ENCODE results near the gene ANKRD23.
A peak's percentile ranks its signal among the peaks of the same experiment; 100 is the strongest.

The ANKRD23 gene

DNA sequence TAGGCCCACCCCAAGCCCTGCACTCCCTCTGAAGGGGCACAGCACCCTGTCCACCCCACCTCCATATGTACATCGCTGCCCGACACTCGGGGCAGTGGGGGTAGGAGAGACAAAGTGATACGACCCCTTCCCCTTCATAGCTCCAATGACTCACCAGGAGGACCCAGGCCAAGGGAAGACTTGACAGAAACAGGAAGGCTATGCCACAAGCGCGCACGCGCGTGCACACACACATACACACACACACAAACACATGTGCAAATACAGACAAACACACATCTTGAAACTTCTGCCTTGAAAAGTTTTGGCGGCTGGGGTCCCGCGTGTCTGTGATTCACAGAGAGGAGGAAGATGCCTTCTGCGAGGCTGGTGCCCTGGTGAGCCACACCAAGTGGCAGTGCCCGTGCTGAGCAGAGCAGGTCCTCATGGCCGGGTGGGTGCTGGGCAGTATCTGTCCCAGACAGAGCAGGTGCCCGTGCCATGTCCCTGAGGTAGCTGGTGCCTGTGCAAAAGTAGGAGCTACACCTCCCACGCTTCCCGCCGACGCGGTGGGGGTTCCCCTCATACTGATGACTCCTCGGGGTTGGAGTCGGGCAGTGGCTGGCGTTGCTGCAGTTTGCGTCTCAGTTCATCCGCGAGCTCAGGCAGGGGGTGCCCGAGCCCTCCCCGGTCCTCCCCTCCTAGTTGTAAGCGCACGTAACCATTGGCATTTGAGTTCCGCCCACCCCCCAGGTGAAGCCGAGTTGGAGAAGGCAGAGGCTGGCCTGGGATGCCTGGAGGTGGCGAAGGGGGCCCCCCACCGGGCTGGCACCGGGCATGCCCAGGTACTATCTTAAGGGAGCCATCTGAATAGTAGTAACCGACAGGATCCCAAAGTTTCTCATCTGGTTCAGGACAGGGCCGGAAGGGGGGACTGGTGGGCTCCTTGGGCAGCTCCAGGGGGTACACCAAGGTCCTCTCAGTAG lies 16.5 kb upstream of the ANKRD23 start:
- H3K4me1 ChIP-seq = peaks cover 6% of the 10 kb centered on the region; the same call in 1 of the 2 replicates
- peaks cover 5% of the 10 kb centered on the region for H3K36me3 ChIP-seq
- H3K27me3 ChIP-seq = no peaks in the 10 kb centered on the region
- DNase-seq = no peak
- H3K4me3 ChIP-seq (ENCODE audit: low read depth, low read length) = no peak overlapping the region
- TF ChIP-seq, protein P1, sequence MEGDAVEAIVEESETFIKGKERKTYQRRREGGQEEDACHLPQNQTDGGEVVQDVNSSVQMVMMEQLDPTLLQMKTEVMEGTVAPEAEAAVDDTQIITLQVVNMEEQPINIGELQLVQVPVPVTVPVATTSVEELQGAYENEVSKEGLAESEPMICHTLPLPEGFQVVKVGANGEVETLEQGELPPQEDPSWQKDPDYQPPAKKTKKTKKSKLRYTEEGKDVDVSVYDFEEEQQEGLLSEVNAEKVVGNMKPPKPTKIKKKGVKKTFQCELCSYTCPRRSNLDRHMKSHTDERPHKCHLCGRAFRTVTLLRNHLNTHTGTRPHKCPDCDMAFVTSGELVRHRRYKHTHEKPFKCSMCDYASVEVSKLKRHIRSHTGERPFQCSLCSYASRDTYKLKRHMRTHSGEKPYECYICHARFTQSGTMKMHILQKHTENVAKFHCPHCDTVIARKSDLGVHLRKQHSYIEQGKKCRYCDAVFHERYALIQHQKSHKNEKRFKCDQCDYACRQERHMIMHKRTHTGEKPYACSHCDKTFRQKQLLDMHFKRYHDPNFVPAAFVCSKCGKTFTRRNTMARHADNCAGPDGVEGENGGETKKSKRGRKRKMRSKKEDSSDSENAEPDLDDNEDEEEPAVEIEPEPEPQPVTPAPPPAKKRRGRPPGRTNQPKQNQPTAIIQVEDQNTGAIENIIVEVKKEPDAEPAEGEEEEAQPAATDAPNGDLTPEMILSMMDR (IDR thresholded peaks at IDR 0.05; ENCODE audit: low read depth, low read length) = no peak
- no peaks in the 10 kb centered on the region for H3K9me3 ChIP-seq

DNA sequence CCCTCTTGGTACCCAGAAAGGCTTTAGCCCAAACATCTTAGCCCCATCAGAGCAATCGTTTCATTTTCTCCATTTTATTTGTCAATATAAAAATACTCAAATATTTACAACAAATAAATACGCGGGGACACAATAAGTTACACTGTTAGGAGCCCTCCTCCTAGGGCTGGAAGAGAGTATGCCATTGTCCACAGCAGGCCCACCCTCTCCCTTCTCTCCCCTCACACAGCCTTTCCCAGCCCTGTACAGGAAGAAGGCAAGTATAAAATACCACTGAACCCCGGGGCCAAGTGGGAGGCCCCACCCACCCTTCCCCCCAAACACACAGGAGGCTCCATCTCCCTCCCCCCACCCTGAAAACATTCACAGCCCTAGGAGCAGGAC lies 15.9 kb upstream of the ANKRD23 start:
- Histone ChIP-seq H3K9me3 (no peaks in the 10 kb centered on the region), H3K36me3 (peaks cover 3% of the 10 kb centered on the region), H3K27me3 (no peaks in the 10 kb centered on the region), H3K4me1 (peaks cover 6% of the 10 kb centered on the region; the same call in 1 of the 2 replicates), H3K4me3 (ENCODE audit: low read depth, low read length) (no peak overlapping the region)
- TF ChIP-seq, protein P1 (IDR thresholded peaks at IDR 0.05; ENCODE audit: low read depth, low read length) = no peak
- no peak for DNase-seq

DNA sequence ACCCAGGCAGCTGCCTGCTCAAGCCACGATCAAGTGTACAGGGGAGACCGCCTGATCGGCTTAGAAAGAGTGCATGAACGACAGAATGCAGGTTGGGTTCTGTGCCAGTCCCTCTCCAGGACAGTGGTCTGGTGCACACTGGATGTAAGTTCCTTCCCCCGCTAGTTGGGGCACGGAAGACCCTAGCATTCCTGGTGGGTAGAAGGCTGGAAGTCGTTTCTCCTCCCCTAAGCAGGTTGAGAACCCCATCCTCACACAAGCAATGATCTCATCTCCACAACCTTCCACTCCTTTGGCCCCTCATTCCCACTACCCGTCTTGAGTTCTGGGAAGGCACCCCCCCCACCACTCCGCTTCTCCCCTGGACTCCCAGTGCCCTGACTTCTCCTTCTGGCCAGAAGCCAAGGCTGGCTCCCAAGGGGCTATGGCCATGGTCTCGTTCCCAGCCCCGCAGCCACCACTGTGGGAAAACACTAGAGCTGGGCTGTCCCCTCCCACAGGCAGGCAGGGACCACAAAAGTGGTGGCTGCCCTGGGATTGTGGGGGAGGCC lies 15.4 kb upstream of the ANKRD23 start:
- H3K4me3 ChIP-seq (ENCODE audit: low read depth, low read length) = peak overlapping the region; percentile 52
- TF ChIP-seq, protein P1 (IDR thresholded peaks at IDR 0.05; ENCODE audit: low read depth, low read length) = no peak
- H3K4me1 ChIP-seq = peaks cover 6% of the 10 kb centered on the region; the same call in 1 of the 2 replicates
- H3K36me3 ChIP-seq = no peaks in the 10 kb centered on the region; the same call in 1 of the 2 replicates
- DNase-seq = peak; percentile 46
- H3K9me3 ChIP-seq = no peaks in the 10 kb centered on the region
- H3K27me3 ChIP-seq = no peaks in the 10 kb centered on the region

DNA sequence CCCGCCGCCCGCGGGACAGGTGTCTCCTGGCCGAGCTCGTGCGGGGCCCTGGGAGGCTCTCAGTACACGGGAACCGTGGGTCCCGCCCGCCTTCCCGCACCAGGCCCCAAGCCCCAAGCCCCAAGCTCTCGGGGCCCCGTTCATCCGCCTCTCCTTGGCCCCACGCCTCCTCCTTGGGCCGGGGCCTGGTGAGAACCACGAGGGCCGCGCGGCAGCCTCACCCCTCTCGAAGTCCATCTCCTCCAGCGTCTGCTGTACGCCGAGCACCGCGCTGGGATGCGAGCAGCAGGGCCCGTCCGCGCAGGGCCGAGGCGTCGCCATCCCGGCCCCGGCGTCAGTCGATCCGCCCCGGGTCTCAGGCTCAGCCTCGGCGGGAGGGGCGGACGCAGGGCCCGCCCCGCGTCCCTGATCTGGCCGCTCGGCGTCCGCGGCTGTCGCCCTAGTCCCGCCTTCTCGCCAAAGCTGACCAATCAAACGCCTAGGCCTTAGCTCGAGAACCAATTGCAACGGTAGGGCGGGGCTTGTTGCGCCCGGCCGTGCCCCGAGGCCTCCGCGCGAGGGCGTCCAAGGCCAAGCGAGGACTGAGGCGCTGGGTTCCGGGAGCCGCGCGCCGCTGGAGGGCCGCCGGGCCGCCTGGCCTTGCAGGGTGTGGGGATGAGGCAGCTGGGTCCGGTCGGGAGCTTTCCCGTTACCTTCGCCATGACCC lies 14.0 kb upstream of the ANKRD23 start, which contains the start of gene ANKRD39:
TSS of gene ANKRD39 (minus strand) at position 350 of the 706 bp plus-strand sequence. CDS start at position 321, 29 bp downstream.
- Histone ChIP-seq H3K27me3 (no peaks in the 10 kb centered on the region), H3K4me1 (peaks cover 6% of the 10 kb centered on the region; the same call in 1 of the 2 replicates), H3K4me3 (ENCODE audit: low read depth, low read length) (peak within 1 kb of the TSS; percentile 72), H3K36me3 (no peaks in the 10 kb centered on the region), H3K9me3 (no peaks in the 10 kb centered on the region)
- peak; percentile 93 for DNase-seq
- TF ChIP-seq, protein P1 (IDR thresholded peaks at IDR 0.05; ENCODE audit: low read depth, low read length) = peak; percentile 41

DNA sequence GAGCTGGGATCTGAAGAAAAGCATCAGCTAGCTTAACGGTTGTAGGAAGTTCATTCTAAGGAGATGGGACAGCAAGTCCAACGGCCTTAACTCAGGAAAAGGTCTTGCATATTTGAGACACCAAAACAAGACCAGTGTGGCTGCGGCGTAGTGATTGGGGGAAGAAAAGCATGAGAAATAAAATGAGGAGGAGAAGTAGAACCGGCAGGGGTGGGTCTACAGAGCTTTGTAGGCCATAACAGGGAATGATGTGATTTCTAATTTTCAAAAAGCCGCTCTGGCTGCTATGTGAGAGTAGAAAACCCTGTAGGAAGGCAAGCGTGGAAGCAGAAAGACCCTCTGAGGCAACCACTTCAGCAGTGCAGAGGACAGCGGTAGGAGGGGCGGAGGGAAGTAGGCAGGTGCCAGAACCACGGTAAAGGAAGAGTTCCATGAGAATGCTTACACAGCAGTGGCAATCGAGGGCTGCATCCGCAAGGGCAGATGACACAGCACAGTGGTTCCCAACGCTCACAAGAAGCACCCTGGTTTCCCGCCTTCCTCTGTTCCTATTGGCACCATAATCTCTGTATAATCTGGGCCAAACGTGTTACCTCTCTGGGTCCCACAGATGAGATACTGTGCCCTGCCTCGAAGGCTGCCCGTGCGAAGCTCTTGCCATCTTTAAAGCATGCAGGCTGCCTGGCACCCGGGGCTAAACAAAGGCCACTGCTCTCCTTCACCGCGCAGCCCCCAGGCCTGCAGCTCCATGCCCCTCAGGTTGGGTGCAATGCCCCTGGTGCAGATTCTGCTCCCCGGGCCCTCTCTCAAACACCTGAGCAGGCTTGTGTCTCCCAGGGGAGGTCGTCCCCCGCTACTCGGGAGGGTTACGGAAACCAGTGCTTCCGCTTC lies 13.2 kb upstream of the ANKRD23 start:
- H3K27me3 ChIP-seq = no peaks in the 10 kb centered on the region
- no peaks in the 10 kb centered on the region for H3K9me3 ChIP-seq
- no peaks in the 10 kb centered on the region for H3K36me3 ChIP-seq
- DNase-seq = no peak
- H3K4me3 ChIP-seq (ENCODE audit: low read depth, low read length) = peak overlapping the region; percentile 72
- H3K4me1 ChIP-seq = peaks cover 6% of the 10 kb centered on the region; the same call in 1 of the 2 replicates
- TF ChIP-seq, protein P1 (IDR thresholded peaks at IDR 0.05; ENCODE audit: low read depth, low read length) = no peak

Data from BE2C (cell line).